K562 (cell line): ENCODE data around the gene LCA5L. TPM values are rescaled to one million over a fixed set of nuclear protein-coding genes. Genes with fewer than 3 reads are reported as not detected.

Source experiments
- ASH1L ChIP-seq: fragments of 450-650 bp; IDR thresholded peaks from 2 replicates; pipeline ENCODE4 v1.6.1; 2018; ENCODE audit warnings: borderline replicate concordance, mild to moderate bottlenecking, low read depth; ENCODE audit not compliant: partially characterized antibody
- EP400 ChIP-seq: fragments of 450-650 bp; IDR thresholded peaks from 2 replicates; pipeline ENCODE4 v1.6.1; 2017; ENCODE audit warnings: antibody characterized with exemption, mild to moderate bottlenecking, moderate library complexity
- GTF2F1 ChIP-seq: IDR thresholded peaks from 2 replicates; pipeline ENCODE4 v1.6.1; 2011; ENCODE audit warnings: low read depth, low read length, improper control_type of control experiment
- RAD21 ChIP-seq, 2 experiments: fragments of 250-450 bp in 1 of 2; fragments of 450-650 bp in 1 of 2; sonication (Bioruptor Pico) in 1 of 2; formaldehyde crosslinking in 1 of 2; IDR thresholded peaks in 1 of 2; conservative IDR thresholded peaks in 1 of 2; 2 replicates each; pipeline versions ENCODE4 v1.4.0 to v1.8.0; 2020 to 2022; ENCODE audit warnings: mild to moderate bottlenecking in 2 of 2, moderate library complexity in 1 of 2
- ZNF212 ChIP-seq: fragments of 450-650 bp; formaldehyde crosslinking; IDR thresholded peaks from 2 replicates; pipeline ENCODE4 v1.4.0; 2020; ENCODE audit warnings: mild to moderate bottlenecking
- ZNF830 ChIP-seq: fragments of 250-450 bp; sonication (Bioruptor Pico); IDR thresholded peaks from 2 replicates; pipeline ENCODE4 v1.5.0; 2021; ENCODE audit warnings: mild to moderate bottlenecking
- polyA plus RNA-seq, 8 experiments: library from polyadenylated mRNA; depleted of rRNA in 4 of 8; stranded (reverse) in 5 of 8; unstranded in 3 of 8; fragments of >200 nt; fragmentation: Nextera tagmentation in 2 of 8; fragmentation: Illumina TruSeq in 1 of 8; extraction: Ambion mirVana in 2 of 8; extraction: Trizol in 1 of 8; gene quantifications; 2 replicates each; pipeline versions ENCODE4 v1.2.1 to v1.2.3, GENCODE V29; 2011 to 2014; ENCODE audit warnings: inconsistent platforms in 1 of 8, missing spikeins in 1 of 8
- total RNA-seq, 7 experiments: library from RNA; depleted of rRNA in 6 of 7; stranded (reverse); fragments of >200 nt in 6 of 7; fragmentation: Illumina TruSeq in 2 of 7; extraction: Trizol in 2 of 7; gene quantifications; 2 replicates each; pipeline versions ENCODE4 v1.2.1 to v1.2.3, GENCODE V29; 2011 to 2021; ENCODE audit warnings: low replicate concordance in 1 of 7
- TF ChIP-seq, protein P1 (sequence below): fragments of 450-650 bp; IDR thresholded peaks from 2 replicates; pipeline ENCODE4 v1.6.1; 2016; ENCODE audit warnings: mild to moderate bottlenecking, moderate library complexity
- TF ChIP-seq, protein P2 (sequence below), 2 experiments: IDR thresholded peaks; 2 replicates each; pipeline ENCODE4 v1.6.1; 2012; ENCODE audit warnings: improper control_type of control experiment in 2 of 2, low read depth in 2 of 2, low read length in 2 of 2, borderline replicate concordance in 1 of 2
- TF ChIP-seq, protein P3 (sequence below): fragments of 450-650 bp; IDR thresholded peaks from 2 replicates; pipeline ENCODE4 v1.6.1; 2016; ENCODE audit warnings: mild to moderate bottlenecking

Gene LCA5L
- total and polyA plus RNA-seq, 9 of the 15 experiments (the other 6 are each of a cell fraction or from before 2014, with no cell fraction given): 1.8 to 4.9 (median 3.8) TPM

DNA sequence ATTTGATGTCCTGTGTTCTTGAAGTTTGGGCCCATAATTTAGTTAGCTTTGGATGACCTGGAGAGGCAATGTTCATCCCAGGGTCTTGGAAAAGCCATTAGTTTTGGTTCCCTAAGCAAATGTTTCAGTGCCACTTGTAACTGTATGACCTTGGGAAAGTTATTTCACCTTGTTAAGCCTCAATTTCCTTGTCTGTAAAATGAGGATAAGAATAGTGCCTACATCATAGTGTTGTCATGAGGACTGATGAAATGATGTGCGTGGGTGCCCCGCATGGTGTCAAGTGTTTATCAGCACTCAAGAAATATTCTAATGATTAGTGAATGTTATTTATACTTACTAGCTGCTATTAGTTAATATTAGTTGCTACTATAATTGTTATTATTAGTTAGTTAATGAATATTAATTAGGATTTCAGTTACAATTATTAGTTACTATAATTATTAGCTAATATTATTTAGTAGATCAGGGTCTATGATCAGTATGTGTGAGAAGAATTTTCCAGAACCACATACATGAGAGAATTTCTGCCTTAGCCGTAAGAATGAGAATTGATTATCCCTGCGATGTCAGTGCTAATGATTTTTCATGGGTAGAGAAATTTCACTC, 8.1 kb upstream of the LCA5L start (continued):
- TF ChIP-seq, protein P1, sequence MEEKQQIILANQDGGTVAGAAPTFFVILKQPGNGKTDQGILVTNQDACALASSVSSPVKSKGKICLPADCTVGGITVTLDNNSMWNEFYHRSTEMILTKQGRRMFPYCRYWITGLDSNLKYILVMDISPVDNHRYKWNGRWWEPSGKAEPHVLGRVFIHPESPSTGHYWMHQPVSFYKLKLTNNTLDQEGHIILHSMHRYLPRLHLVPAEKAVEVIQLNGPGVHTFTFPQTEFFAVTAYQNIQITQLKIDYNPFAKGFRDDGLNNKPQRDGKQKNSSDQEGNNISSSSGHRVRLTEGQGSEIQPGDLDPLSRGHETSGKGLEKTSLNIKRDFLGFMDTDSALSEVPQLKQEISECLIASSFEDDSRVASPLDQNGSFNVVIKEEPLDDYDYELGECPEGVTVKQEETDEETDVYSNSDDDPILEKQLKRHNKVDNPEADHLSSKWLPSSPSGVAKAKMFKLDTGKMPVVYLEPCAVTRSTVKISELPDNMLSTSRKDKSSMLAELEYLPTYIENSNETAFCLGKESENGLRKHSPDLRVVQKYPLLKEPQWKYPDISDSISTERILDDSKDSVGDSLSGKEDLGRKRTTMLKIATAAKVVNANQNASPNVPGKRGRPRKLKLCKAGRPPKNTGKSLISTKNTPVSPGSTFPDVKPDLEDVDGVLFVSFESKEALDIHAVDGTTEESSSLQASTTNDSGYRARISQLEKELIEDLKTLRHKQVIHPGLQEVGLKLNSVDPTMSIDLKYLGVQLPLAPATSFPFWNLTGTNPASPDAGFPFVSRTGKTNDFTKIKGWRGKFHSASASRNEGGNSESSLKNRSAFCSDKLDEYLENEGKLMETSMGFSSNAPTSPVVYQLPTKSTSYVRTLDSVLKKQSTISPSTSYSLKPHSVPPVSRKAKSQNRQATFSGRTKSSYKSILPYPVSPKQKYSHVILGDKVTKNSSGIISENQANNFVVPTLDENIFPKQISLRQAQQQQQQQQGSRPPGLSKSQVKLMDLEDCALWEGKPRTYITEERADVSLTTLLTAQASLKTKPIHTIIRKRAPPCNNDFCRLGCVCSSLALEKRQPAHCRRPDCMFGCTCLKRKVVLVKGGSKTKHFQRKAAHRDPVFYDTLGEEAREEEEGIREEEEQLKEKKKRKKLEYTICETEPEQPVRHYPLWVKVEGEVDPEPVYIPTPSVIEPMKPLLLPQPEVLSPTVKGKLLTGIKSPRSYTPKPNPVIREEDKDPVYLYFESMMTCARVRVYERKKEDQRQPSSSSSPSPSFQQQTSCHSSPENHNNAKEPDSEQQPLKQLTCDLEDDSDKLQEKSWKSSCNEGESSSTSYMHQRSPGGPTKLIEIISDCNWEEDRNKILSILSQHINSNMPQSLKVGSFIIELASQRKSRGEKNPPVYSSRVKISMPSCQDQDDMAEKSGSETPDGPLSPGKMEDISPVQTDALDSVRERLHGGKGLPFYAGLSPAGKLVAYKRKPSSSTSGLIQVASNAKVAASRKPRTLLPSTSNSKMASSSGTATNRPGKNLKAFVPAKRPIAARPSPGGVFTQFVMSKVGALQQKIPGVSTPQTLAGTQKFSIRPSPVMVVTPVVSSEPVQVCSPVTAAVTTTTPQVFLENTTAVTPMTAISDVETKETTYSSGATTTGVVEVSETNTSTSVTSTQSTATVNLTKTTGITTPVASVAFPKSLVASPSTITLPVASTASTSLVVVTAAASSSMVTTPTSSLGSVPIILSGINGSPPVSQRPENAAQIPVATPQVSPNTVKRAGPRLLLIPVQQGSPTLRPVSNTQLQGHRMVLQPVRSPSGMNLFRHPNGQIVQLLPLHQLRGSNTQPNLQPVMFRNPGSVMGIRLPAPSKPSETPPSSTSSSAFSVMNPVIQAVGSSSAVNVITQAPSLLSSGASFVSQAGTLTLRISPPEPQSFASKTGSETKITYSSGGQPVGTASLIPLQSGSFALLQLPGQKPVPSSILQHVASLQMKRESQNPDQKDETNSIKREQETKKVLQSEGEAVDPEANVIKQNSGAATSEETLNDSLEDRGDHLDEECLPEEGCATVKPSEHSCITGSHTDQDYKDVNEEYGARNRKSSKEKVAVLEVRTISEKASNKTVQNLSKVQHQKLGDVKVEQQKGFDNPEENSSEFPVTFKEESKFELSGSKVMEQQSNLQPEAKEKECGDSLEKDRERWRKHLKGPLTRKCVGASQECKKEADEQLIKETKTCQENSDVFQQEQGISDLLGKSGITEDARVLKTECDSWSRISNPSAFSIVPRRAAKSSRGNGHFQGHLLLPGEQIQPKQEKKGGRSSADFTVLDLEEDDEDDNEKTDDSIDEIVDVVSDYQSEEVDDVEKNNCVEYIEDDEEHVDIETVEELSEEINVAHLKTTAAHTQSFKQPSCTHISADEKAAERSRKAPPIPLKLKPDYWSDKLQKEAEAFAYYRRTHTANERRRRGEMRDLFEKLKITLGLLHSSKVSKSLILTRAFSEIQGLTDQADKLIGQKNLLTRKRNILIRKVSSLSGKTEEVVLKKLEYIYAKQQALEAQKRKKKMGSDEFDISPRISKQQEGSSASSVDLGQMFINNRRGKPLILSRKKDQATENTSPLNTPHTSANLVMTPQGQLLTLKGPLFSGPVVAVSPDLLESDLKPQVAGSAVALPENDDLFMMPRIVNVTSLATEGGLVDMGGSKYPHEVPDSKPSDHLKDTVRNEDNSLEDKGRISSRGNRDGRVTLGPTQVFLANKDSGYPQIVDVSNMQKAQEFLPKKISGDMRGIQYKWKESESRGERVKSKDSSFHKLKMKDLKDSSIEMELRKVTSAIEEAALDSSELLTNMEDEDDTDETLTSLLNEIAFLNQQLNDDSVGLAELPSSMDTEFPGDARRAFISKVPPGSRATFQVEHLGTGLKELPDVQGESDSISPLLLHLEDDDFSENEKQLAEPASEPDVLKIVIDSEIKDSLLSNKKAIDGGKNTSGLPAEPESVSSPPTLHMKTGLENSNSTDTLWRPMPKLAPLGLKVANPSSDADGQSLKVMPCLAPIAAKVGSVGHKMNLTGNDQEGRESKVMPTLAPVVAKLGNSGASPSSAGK: peak; percentile 27; the same call in 1 of the 2 replicates
- TF ChIP-seq GTF2F1 (no peak), EP400 (no peak; the same call in 1 of the 2 replicates), RAD21 (CRISPR knock-in tag; conservative IDR thresholded peaks at IDR 0.05 in 1 of 2, IDR thresholded peaks at IDR 0.05 in 1 of 2) (no peak), ZNF830 (CRISPR knock-in tag) (no peak), ZNF212 (CRISPR knock-in tag) (no peak), ASH1L (no peak)
- TF ChIP-seq, protein P2, sequence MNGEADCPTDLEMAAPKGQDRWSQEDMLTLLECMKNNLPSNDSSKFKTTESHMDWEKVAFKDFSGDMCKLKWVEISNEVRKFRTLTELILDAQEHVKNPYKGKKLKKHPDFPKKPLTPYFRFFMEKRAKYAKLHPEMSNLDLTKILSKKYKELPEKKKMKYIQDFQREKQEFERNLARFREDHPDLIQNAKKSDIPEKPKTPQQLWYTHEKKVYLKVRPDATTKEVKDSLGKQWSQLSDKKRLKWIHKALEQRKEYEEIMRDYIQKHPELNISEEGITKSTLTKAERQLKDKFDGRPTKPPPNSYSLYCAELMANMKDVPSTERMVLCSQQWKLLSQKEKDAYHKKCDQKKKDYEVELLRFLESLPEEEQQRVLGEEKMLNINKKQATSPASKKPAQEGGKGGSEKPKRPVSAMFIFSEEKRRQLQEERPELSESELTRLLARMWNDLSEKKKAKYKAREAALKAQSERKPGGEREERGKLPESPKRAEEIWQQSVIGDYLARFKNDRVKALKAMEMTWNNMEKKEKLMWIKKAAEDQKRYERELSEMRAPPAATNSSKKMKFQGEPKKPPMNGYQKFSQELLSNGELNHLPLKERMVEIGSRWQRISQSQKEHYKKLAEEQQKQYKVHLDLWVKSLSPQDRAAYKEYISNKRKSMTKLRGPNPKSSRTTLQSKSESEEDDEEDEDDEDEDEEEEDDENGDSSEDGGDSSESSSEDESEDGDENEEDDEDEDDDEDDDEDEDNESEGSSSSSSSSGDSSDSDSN (IDR thresholded peaks at IDR 0.05; ENCODE audit: borderline replicate concordance in 1 of 2, low read depth in 2 of 2, low read length in 2 of 2): no peak
- TF ChIP-seq, protein P3, sequence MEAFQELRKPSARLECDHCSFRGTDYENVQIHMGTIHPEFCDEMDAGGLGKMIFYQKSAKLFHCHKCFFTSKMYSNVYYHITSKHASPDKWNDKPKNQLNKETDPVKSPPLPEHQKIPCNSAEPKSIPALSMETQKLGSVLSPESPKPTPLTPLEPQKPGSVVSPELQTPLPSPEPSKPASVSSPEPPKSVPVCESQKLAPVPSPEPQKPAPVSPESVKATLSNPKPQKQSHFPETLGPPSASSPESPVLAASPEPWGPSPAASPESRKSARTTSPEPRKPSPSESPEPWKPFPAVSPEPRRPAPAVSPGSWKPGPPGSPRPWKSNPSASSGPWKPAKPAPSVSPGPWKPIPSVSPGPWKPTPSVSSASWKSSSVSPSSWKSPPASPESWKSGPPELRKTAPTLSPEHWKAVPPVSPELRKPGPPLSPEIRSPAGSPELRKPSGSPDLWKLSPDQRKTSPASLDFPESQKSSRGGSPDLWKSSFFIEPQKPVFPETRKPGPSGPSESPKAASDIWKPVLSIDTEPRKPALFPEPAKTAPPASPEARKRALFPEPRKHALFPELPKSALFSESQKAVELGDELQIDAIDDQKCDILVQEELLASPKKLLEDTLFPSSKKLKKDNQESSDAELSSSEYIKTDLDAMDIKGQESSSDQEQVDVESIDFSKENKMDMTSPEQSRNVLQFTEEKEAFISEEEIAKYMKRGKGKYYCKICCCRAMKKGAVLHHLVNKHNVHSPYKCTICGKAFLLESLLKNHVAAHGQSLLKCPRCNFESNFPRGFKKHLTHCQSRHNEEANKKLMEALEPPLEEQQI: no peak
